Omental fat pad (tissue), 4 donors: ENCODE measurements around the gene MAGIX. TPM values are rescaled to one million over a fixed set of nuclear protein-coding genes. Genes with fewer than 3 reads are reported as not detected.
"Not testable (repeated sequence)": the region's sequence is repeated elsewhere in the genome, so short reads cannot be mapped to it uniquely, and the experiment has no call there.

Source experiments
- ATAC-seq: fragments of 150-250 bp; one replicate; pipeline ENCODE4 v1.9.1; 2016; ENCODE audit warnings: mild to moderate bottlenecking, moderate library complexity; ENCODE audit not compliant: low FRiP score
- DNase-seq: peaks from one replicate; pipeline ENCODE4 v3.0.0-alpha.2; 2019; ENCODE audit warnings: low spot score
- total RNA-seq, 4 donors: library from RNA; depleted of rRNA; stranded (reverse); fragments of >200 nt; gene quantifications; one replicate each; pipeline ENCODE4 v1.1.0, GENCODE V29; 2016
- TF ChIP-seq, protein P1 (sequence below), 3 donors: fragments of 450-650 bp; IDR thresholded peaks; one replicate each; pipeline ENCODE4 v1.5.1; 2016 to 2017; ENCODE audit warnings: antibody characterized with exemption in 3 of 3, mild to moderate bottlenecking in 3 of 3, moderate library complexity in 2 of 3

The MAGIX gene
- 1 to 10 TPM; 1.1 to 7.3 (median 3.3) TPM for total RNA-seq

DNA sequence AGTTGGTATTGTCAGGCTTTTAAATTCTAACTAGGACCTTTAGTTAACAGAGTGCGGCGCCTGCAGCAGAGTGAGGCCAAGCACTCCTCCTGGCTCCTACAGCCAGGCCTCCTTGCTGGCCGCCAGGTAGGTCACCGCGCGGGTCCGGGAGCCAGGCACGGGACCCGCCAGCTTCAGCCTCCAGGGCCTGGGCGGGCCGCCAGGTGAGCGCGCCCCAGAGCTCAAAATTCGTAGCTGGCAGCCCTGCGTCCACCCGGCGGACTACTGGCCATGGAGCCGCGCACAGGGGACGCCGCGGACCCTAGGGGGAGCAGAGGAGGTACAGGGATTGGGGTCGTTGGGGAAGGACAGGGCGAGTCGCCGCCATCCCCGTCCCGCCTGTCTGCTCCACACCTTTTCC lies at the start of gene MAGIX:
Gene MAGIX (plus strand): TSS at position 139 of the 400 bp plus-strand sequence. CDS start 132 bp downstream, at position 271.
- no peak for ATAC-seq
- DNase-seq, result no peak
- TF ChIP-seq, protein P1, sequence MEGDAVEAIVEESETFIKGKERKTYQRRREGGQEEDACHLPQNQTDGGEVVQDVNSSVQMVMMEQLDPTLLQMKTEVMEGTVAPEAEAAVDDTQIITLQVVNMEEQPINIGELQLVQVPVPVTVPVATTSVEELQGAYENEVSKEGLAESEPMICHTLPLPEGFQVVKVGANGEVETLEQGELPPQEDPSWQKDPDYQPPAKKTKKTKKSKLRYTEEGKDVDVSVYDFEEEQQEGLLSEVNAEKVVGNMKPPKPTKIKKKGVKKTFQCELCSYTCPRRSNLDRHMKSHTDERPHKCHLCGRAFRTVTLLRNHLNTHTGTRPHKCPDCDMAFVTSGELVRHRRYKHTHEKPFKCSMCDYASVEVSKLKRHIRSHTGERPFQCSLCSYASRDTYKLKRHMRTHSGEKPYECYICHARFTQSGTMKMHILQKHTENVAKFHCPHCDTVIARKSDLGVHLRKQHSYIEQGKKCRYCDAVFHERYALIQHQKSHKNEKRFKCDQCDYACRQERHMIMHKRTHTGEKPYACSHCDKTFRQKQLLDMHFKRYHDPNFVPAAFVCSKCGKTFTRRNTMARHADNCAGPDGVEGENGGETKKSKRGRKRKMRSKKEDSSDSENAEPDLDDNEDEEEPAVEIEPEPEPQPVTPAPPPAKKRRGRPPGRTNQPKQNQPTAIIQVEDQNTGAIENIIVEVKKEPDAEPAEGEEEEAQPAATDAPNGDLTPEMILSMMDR (IDR thresholded peaks at IDR 0.05), result no peak

DNA sequence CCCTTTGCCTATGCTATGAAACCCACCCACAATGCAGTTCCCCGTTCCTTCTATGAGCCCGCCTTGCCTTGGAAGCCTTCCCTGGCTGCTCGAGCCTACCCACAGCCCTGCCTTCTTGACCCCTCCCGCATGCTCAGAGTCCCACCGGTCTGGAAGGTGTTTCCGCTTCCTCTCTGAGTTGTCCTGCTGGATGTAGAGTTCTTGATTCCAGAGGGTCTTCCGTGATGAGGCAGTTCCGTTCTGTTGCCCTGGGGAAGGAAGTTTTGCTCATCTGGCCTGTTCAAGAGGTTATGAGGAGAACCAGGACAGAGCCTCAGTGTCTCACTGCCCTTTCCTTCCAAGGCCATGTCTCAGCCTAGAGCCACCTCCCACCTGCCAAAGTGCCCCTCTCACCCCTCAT lies 46.5 kb upstream of the MAGIX start:
- TF ChIP-seq, protein P1 (IDR thresholded peaks at IDR 0.05), result no peak
- DNase-seq, result no peak
- ATAC-seq, result no peak

GRCh38 chrX:49116716-49117115 lies 45.8 kb upstream of the MAGIX start:
- ATAC-seq (no peak), DNase-seq (no peak)
- TF ChIP-seq, protein P1 (IDR thresholded peaks at IDR 0.05), result no peak

GRCh38 chrX:49117581-49117980 lies 45.0 kb upstream of the MAGIX start:
- no peak for DNase-seq
- ATAC-seq, result no peak
- TF ChIP-seq, protein P1 (IDR thresholded peaks at IDR 0.05), result no peak

DNA sequence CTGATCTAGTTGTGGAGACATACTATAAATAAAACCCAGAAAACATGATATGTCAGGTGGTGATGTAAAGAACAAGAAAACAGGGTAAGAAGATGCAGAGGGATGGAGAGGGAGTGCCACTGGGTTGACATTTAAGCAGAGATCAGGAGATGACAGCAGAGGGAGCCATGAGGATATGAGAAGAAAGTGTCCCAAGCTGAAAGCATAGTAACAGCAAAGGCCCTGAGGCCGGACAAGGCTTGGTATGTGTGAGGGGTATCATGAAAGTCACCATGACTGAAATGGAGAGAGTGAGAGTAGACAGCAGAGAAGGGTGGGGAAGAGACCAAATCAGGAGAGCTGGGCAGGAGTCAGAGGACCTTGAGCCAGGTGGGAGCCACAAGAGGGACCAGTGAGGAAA lies 42.5 kb upstream of the MAGIX start:
- DNase-seq (no peak), ATAC-seq (no peak)
- TF ChIP-seq, protein P1 (IDR thresholded peaks at IDR 0.05), result no peak

DNA sequence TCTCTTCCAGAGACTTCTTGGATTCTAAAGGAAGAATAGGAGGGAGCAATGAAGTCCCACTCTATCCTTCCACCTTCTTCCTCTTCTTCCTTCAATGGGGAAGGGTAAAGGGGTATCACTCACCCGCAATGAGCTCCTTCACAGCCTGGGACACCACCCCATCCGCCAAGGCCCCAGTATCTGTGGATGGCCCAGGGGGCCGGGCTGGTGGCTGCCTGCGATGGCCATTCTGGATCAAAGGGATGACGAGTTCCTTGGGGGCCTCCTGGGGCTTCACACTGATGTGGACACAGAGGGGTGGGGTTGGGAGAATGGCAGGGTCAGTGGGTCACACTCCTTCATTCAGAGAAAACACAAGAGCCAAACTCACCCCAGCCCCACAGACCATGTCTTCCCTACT lies 40.1 kb upstream of the MAGIX start:
- TF ChIP-seq, protein P1 (IDR thresholded peaks at IDR 0.05), result no peak

GRCh38 chrX:49127742-49128258 lies 34.8 kb upstream of the MAGIX start:
- DNase-seq, result not testable (repeated sequence)

More for the DNA sequence above, 40.1 kb upstream of the MAGIX start:
- ATAC-seq (no peak), DNase-seq (no peak)

More at GRCh38 chrX:49127742-49128258, 34.8 kb upstream of the MAGIX start:
- ATAC-seq, result not testable (repeated sequence)
